Mucosa of rectum (tissue), 2 donors: Measurements from ENCODE around the gene ARHGEF4.
A peak's percentile ranks its signal among the peaks of the same experiment; 100 is the strongest.

Source experiments
- H3K27ac ChIP-seq, 2 donors: one replicate each; pipeline ENCODE4 v1.7.0; 2013; ENCODE audit warnings: inconsistent platforms in 2 of 2, low read depth in 2 of 2, low read length in 2 of 2
- H3K27me3 ChIP-seq, 2 donors: one replicate each; pipeline ENCODE4 v1.7.0; 2013; ENCODE audit warnings: low read length in 2 of 2; ENCODE audit not compliant: control insufficient read depth in 2 of 2, insufficient read depth in 2 of 2
- H3K36me3 ChIP-seq, 2 donors: one replicate each; pipeline ENCODE4 v1.7.0; 2013; ENCODE audit warnings: low read length in 2 of 2; ENCODE audit not compliant: control insufficient read depth in 2 of 2, insufficient read depth in 2 of 2
- H3K4me1 ChIP-seq, 2 donors: one replicate each; pipeline ENCODE4 v1.7.0; 2013; ENCODE audit warnings: low read length in 2 of 2, mild to moderate bottlenecking in 1 of 2; ENCODE audit not compliant: control insufficient read depth in 2 of 2, insufficient read depth in 2 of 2
- H3K4me3 ChIP-seq, 2 donors: one replicate each; pipeline ENCODE4 v1.7.0; 2013; ENCODE audit warnings: low read length in 2 of 2
- H3K9ac ChIP-seq, 2 donors: one replicate each; pipeline ENCODE4 v1.7.0; 2013; ENCODE audit warnings: low read length in 2 of 2, low read depth in 1 of 2, mild to moderate bottlenecking in 1 of 2
- H3K9me3 ChIP-seq, 2 donors: one replicate each; pipeline ENCODE4 v1.7.0; 2013; ENCODE audit warnings: low read length in 2 of 2; ENCODE audit not compliant: control insufficient read depth in 2 of 2
- donor health status: healthy.
- donor health status: Normal muscosa, but diverticular disease.

Gene ARHGEF4

DNA sequence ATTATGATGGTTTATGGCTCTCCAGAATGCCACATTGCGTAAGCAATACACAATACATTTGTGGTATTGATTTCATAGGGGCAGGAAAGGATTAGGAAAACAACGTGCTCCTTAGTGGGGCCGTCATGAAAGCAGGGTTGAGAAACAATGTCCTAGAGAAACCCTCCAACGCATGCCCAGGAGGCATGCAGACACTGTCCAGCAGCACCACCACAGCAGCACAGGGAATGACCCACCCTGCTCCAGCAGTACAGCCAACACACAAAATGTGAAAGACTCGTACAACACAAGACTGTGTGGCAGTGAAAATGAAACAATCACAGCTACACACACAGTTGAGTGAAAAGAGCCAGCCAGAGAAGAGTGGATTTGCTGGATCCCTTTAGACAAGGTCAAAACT lies 190.2 kb downstream of the ARHGEF4 start:
- H3K27ac ChIP-seq, result no peak overlapping the region
- H3K36me3 ChIP-seq, result no peaks in the 10 kb centered on the region
- no peaks in the 10 kb centered on the region for H3K4me1 ChIP-seq
- no peak overlapping the region for H3K4me3 ChIP-seq
- no peaks in the 10 kb centered on the region for H3K27me3 ChIP-seq
- no peak overlapping the region for H3K9ac ChIP-seq
- peaks cover 0 to 2% of the 10 kb centered on the region in 2 donors for H3K9me3 ChIP-seq

DNA sequence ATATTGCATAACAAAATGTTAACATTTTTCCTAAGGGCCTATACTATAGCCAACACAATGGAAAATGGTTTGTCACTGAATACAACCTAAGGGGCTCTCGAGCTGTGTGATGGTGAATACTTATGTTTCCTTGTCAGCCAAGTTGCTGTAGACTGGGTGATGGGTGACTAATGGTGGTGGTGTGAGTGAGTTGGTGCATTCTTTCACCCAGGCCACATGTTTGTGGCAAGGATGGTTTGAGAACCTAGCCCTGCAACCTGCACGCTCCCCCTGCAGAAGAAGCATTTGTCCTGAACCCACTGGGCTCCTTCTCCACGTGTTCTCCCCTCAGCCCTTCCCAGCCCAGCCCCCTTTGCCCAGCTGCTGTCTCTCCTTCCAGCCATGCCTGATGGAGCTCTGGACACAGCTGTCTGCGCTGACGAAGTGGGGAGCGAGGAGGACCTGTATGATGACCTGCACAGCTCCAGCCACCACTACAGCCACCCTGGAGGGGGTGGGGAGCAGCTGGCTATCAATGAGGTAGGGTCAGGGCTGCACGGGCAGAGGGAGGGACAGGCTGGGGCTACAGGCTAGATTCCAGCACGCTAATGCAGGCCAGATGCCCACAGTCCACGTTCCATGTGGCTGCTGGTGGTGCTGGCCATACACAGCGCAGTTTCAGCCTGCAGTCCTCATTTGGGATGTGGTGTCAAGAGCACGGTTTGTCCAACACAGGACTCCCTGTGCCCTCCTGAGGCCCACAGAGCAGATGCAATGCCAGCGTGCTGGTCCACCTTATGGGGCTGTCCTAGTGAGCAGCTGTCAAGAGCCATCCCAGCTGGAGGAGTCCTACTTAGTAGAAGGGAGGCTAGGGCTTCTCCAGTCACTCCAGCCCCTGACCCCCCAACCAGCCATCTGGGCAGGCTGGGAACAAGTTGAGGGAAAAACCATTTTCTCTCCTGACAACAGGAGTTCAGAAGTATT lies 191.1 kb downstream of the ARHGEF4 start:
- Histone ChIP-seq H3K27ac (no peak overlapping the region), H3K27me3 (no peaks in the 10 kb centered on the region), H3K36me3 (no peaks in the 10 kb centered on the region), H3K9me3 (peaks cover 0 to 2% of the 10 kb centered on the region in 2 donors), H3K9ac (no peak overlapping the region), H3K4me3 (no peak overlapping the region), H3K4me1 (no peaks in the 10 kb centered on the region)

DNA sequence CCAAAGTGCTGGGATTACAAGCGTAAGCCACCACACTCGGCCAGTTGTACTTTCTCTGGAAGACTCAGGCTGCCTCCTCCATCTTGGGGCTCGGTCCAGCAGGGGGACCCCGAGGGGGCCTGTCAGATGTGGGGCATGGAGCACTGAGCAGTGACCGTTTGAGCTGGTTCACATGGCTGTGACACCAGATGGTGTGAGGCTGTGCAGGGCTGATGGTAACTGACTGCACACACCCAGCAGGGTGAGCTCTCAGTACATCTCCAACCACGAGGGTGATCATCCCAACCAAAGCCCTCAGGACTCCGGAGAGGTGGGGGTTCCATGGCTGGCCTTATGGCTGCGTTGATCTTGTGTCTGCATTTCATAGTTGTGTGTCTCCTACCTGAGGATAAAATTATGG lies 193.1 kb downstream of the ARHGEF4 start:
- H3K9me3 ChIP-seq, result peaks cover 0 to 2% of the 10 kb centered on the region in 2 donors
- H3K27ac ChIP-seq, result no peak overlapping the region
- H3K36me3 ChIP-seq, result no peaks in the 10 kb centered on the region
- no peak overlapping the region for H3K9ac ChIP-seq
- peaks cover 3 to 11% of the 10 kb centered on the region in 2 donors for H3K27me3 ChIP-seq
- H3K4me3 ChIP-seq, result no peak overlapping the region
- no peaks in the 10 kb centered on the region for H3K4me1 ChIP-seq

DNA sequence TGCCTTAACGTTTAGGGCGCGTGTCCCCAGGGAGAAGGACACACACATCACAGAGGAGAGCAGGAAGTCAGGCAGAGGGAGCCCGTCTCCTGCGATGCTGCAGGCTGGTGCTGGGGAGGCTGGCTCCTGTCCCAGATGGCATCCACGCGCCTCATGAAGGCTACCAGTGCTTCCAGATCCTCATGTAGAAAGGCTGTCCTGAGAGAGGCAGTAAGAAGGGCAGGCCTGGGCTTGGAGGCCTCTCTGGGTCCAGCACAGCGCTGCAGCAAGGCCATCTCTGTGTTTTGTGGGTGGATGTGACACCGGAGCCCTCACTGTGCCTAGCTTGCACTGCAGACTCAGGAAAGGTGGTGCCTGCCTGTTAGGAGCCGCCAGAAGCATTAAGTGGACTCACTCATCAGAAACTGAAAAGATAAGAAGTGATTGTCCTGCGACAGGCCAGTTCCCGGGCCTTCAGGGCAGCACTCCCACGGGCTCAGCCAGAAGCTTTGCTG lies 193.8 kb downstream of the ARHGEF4 start:
- Histone ChIP-seq H3K4me3 (no peak overlapping the region), H3K4me1 (no peaks in the 10 kb centered on the region), H3K36me3 (no peaks in the 10 kb centered on the region), H3K27me3 (peaks cover 3 to 11% of the 10 kb centered on the region in 2 donors), H3K9me3 (peaks cover 0 to 2% of the 10 kb centered on the region in 2 donors), H3K27ac (no peak overlapping the region), H3K9ac (no peak overlapping the region)

DNA sequence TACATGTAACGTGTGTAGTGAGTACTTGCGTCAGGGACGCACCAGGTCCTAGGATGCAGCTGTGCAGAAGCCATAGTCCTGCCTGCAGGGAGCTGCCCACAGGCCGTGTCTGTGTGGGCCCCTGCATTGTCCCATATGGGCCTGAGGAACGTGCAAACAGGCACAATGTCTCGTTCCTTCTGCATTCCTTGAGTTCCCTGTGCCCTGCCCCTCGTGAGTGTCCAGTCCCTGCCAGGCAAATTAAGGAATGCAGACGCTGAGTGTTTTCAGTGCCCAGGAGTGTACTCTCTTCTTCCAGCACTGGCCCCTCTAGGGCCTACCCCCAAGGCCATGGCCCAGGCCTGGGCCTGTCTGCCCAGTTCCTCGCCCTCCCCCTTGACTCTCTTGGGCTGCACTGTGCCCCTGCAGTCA lies 194.7 kb downstream of the ARHGEF4 start:
- H3K27ac ChIP-seq, result no peak overlapping the region
- no peak overlapping the region for H3K9ac ChIP-seq
- H3K9me3 ChIP-seq, result peaks cover 0 to 2% of the 10 kb centered on the region in 2 donors

DNA sequence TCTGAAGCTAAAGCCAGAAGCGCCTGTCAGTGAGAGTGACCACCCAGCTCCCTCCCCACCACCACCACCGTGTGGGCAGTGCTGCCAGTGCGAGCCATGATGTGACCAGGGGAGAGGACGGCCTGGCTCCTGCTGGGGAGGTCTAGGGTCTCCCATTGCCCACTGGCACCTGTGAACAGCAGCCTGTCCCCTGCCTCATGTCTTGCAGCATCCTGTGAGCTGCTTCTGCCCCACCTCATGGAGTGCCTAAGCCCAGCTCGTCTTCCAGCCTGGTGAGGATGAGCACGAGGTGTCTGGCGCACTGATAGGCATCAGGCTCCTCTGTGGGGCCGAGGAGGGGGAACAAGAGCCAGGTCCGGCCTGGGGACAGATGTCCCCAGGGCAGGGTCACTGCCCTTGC lies 195.2 kb downstream of the ARHGEF4 start:
- no peak overlapping the region for H3K4me3 ChIP-seq
- peaks cover 0 to 2% of the 10 kb centered on the region in 2 donors for H3K9me3 ChIP-seq
- H3K4me1 ChIP-seq, result no peaks in the 10 kb centered on the region
- H3K27me3 ChIP-seq, result peaks cover 8 to 20% of the 10 kb centered on the region in 2 donors
- H3K36me3 ChIP-seq, result no peaks in the 10 kb centered on the region
- no peak overlapping the region for H3K27ac ChIP-seq
- no peak overlapping the region for H3K9ac ChIP-seq

More for the DNA sequence above, 194.7 kb downstream of the ARHGEF4 start:
- Histone ChIP-seq H3K36me3 (no peaks in the 10 kb centered on the region), H3K4me3 (no peak overlapping the region), H3K27me3 (peaks cover 8 to 16% of the 10 kb centered on the region in 2 donors), H3K4me1 (no peaks in the 10 kb centered on the region)

DNA sequence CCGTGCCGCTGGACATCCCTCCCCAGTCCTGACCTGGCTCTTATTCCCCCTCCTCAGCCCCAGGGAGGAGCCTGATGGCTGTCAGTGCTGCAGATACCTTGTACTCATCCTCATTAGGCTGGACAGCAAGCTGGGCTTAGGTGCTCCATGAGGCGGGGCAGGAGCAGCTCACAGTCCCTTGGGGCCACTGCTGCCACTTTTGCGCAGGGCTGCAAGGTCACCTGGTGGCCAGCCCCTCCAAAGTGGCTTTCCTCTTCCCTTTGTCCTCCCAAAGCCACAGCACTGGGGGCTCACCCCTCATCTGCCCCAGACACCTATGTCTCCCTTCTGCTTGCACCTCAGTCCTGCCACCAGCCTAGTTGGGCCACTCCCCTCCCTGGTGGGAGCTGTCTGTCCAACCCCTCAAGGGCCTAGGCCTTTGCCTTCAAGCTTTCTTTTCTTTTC lies 195.7 kb downstream of the ARHGEF4 start:
- Histone ChIP-seq H3K36me3 (no peaks in the 10 kb centered on the region), H3K27me3 (peaks cover 8 to 20% of the 10 kb centered on the region in 2 donors), H3K9ac (no peak overlapping the region)

DNA sequence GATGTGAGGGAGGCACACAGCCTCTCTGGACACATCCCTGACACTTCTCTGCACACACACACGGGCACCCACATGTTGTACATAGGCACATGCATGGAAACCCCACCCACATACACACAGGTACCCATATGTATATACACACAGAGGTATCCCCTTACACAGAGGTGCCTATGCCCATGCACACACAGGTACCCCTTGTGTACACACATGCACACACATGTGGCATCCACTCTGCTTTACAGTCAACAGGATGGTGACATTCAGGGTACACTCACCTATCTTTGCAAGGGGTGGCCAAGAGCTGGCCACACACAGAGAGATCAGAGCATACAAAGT lies 197.0 kb downstream of the ARHGEF4 start:
- Histone ChIP-seq H3K9me3 (no peaks in the 10 kb centered on the region), H3K27me3 (peaks cover 8 to 20% of the 10 kb centered on the region in 2 donors), H3K4me1 (no peaks in the 10 kb centered on the region), H3K4me3 (no peak overlapping the region), H3K9ac (no peak overlapping the region), H3K27ac (no peak overlapping the region), H3K36me3 (no peaks in the 10 kb centered on the region)

More for the DNA sequence above, 195.7 kb downstream of the ARHGEF4 start:
- H3K4me1 ChIP-seq, result no peaks in the 10 kb centered on the region
- no peak overlapping the region for H3K4me3 ChIP-seq
- no peak overlapping the region for H3K27ac ChIP-seq
- peaks cover 0 to 2% of the 10 kb centered on the region in 2 donors for H3K9me3 ChIP-seq

DNA sequence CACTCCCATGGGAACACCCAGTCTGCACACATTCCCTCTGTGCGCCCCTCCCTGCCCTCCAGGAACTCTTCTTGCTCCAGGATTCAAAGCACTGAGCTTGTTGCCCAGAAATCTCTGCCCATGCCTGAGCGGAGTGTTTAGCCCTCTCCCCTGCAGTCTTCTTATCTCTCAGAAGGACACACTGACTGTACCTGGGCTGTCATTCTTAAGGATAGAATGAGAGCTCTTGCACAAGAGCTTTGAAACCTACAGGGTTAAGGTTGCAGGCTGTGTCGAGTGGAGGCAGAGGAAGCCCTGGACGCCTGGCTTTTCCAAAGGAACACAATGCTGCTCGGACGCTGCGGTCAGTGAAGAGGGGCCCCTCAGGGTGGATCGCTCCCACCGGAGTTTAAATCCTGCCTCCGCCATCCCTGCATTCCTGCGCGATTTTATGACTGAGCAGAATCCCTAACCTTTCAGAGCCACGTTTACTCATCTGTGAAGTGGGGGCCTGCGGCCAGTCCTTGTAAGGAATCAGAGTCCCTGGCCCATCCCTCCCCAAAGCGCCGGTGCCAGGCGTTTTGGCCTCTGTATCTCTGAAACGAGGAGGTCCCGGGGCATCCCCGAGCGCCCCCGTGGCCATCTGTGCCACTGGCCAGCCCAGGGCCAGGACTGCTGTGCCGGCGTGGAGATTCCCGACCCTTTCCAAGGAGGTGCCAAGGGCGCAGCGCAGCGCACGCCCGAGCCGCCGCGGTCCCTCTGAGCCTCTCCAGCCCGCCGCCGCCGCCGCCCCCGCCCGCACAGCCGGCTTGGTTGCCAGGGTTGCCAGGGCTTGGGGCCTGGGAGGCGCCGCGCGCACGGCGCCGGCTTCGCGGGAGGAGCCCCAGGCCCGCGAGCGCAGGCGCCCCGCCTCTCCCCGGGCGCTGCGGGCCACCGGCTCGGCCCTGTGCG lies 197.7 kb downstream of the ARHGEF4 start:
- peak overlapping the region in 1 of 2 donors; percentile 7 for H3K4me3 ChIP-seq
- H3K9ac ChIP-seq, result no peak overlapping the region
- no peak overlapping the region for H3K27ac ChIP-seq
- H3K27me3 ChIP-seq, result peaks cover 8 to 21% of the 10 kb centered on the region in 2 donors
- no peaks in the 10 kb centered on the region for H3K9me3 ChIP-seq
- no peaks in the 10 kb centered on the region for H3K4me1 ChIP-seq
- no peaks in the 10 kb centered on the region for H3K36me3 ChIP-seq
